Measurements from ENCODE around the gene COA8.

DNA sequence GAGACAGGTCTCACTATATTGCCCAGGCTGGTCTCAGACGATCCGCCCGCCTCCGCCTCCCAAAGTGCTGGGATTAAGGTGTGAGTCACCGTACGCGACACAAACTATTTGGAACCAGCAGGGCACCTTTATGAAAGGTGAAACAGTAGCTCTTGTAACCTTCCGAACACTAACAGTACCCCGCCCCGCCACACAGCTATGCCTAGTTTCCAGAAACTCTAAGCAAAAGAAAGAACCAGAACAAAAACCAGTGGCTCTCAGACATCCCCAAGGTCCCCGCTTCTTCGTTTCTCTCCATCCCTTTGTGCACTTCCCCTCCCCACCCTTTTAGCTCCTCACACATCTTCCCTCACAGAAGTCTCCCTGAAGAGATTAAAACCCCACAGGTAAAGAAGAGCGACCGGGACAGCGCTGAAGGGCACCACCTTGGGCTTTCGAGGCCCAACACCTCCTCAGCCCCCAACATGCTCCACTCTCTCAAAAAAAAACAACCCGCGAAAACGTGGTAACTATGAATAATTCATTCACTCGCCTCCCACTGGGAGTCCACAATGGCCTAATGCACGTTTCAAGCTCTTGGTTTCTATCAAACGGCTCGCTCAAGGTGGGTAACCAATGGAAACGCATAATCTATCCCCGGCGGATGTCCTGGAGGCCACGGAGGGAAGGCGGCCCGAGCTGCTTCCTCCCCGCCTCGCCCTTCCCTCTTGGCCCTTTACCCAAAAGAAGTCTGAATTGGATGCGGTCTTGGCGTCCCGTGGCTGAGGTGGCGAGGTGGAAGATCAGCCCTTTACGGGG is 1.2 kb upstream of the COA8 start:
- TF ChIP-seq, protein P1, sequence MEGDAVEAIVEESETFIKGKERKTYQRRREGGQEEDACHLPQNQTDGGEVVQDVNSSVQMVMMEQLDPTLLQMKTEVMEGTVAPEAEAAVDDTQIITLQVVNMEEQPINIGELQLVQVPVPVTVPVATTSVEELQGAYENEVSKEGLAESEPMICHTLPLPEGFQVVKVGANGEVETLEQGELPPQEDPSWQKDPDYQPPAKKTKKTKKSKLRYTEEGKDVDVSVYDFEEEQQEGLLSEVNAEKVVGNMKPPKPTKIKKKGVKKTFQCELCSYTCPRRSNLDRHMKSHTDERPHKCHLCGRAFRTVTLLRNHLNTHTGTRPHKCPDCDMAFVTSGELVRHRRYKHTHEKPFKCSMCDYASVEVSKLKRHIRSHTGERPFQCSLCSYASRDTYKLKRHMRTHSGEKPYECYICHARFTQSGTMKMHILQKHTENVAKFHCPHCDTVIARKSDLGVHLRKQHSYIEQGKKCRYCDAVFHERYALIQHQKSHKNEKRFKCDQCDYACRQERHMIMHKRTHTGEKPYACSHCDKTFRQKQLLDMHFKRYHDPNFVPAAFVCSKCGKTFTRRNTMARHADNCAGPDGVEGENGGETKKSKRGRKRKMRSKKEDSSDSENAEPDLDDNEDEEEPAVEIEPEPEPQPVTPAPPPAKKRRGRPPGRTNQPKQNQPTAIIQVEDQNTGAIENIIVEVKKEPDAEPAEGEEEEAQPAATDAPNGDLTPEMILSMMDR (IDR thresholded peaks at IDR 0.05) = no peak
- no peak for TF ChIP-seq POLR2A (IDR thresholded peaks at IDR 0.05; ENCODE audit: low read depth)
